GM12801 (cell line): Measurements from ENCODE around the gene FLCN.

Experiments
- TF ChIP-seq, protein P1 (sequence below): IDR thresholded peaks from one replicate; pipeline ENCODE4 v1.5.1; 2011; ENCODE audit warnings: control low read depth; ENCODE audit not compliant: insufficient read length; ENCODE audit errors: extremely low read depth

Gene FLCN

GRCh38 chr17:17164156-17164555, 72.8 kb downstream of the FLCN start:
- TF ChIP-seq, protein P1, sequence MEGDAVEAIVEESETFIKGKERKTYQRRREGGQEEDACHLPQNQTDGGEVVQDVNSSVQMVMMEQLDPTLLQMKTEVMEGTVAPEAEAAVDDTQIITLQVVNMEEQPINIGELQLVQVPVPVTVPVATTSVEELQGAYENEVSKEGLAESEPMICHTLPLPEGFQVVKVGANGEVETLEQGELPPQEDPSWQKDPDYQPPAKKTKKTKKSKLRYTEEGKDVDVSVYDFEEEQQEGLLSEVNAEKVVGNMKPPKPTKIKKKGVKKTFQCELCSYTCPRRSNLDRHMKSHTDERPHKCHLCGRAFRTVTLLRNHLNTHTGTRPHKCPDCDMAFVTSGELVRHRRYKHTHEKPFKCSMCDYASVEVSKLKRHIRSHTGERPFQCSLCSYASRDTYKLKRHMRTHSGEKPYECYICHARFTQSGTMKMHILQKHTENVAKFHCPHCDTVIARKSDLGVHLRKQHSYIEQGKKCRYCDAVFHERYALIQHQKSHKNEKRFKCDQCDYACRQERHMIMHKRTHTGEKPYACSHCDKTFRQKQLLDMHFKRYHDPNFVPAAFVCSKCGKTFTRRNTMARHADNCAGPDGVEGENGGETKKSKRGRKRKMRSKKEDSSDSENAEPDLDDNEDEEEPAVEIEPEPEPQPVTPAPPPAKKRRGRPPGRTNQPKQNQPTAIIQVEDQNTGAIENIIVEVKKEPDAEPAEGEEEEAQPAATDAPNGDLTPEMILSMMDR, result no peak
